Gastrocnemius medialis (tissue), 4 donors: ENCODE measurements around the gene TLL2. TPM values are rescaled to one million over a fixed set of nuclear protein-coding genes. Genes with fewer than 3 reads are reported as not detected.

Experiments used
- ATAC-seq, 2 donors: fragments of 150-250 bp; one replicate each; pipeline ENCODE4 v1.9.1; 2016
- DNase-seq, 2 donors: peaks; one replicate each; pipeline ENCODE4 v3.0.0-alpha.2; 2019
- H3K27ac ChIP-seq, 4 donors: fragments of 200-600 bp; sonication (generic); 1 replicate in 1 of 4; 2 replicates in 3 of 4; pipeline ENCODE4 v1.5.1; 2016 to 2018; ENCODE audit warnings: mild to moderate bottlenecking in 2 of 4, moderate library complexity in 1 of 4
- H3K27me3 ChIP-seq, 3 donors: fragments of 200-600 bp; sonication (generic) in 2 of 3; 1 replicate in 1 of 3; 2 replicates in 2 of 3; pipeline versions ENCODE4 v1.5.1 to v1.6.0; 2016 to 2019; ENCODE audit warnings: mild to moderate bottlenecking in 1 of 3, moderate library complexity in 1 of 3
- H3K36me3 ChIP-seq, 2 donors: fragments of 200-600 bp; sonication (generic) in 1 of 2; one replicate each; pipeline ENCODE4 v1.5.1; 2017 to 2018
- H3K4me1 ChIP-seq, 2 donors: fragments of 200-600 bp; sonication (generic) in 1 of 2; one replicate each; pipeline ENCODE4 v1.5.1; 2016 to 2017; ENCODE audit warnings: mild to moderate bottlenecking in 2 of 2
- H3K4me3 ChIP-seq, 4 donors: fragments of 200-600 bp; sonication (generic) in 3 of 4; 1 replicate in 1 of 4; 2 replicates in 3 of 4; pipeline ENCODE4 v1.5.1; 2016 to 2019; ENCODE audit warnings: mild to moderate bottlenecking in 2 of 4
- H3K9me3 ChIP-seq, 3 donors: fragments of 200-600 bp; sonication (generic) in 2 of 3; 1 replicate in 1 of 3; 2 replicates in 2 of 3; pipeline ENCODE4 v1.5.1; 2016 to 2019
- POLR2A ChIP-seq, 2 donors: fragments of 450-650 bp; IDR thresholded peaks; one replicate each; pipeline ENCODE4 v1.6.1; 2017; ENCODE audit warnings: antibody characterized with exemption in 2 of 2, mild to moderate bottlenecking in 2 of 2, moderate library complexity in 2 of 2
- in situ Hi-C, 4 donors: fragments of 200-750 bp; cut with MboI; loops; one replicate each; pipeline versions ENCODE4 v1.15.0 to v1.8.0; 2017; ENCODE audit warnings: low sequenced_read_pairs in 4 of 4
- intact Hi-C: fragments of 100-400 bp; cut with DNase I; formaldehyde crosslinking; loops from one replicate; pipeline ENCODE4 v1.15.1; 2023; ENCODE audit warnings: low total_unique reads
- total RNA-seq, 4 donors: library from RNA; depleted of rRNA; stranded (reverse); fragments of >200 nt; gene quantifications; one replicate each; pipeline versions ENCODE4 v1.1.0 to v1.2.3, GENCODE V29; 2016
- TF ChIP-seq, protein P1 (sequence below), 5 experiments: fragments of 450-650 bp in 3 of 5; fragments of 200-600 bp in 2 of 5; sonication (generic) in 2 of 5; IDR thresholded peaks in 4 of 5; conservative IDR thresholded peaks in 1 of 5; 1 replicate in 4 of 5; 2 replicates in 1 of 5; pipeline ENCODE4 v1.5.1; 2016 to 2019; ENCODE audit warnings: antibody characterized with exemption in 5 of 5, mild to moderate bottlenecking in 3 of 5, moderate library complexity in 3 of 5

TLL2 gene
- total RNA-seq, 4 donors from 2014 or later: 0.10 to 1.0 (median 0.44) TPM; not detected in 1

DNA sequence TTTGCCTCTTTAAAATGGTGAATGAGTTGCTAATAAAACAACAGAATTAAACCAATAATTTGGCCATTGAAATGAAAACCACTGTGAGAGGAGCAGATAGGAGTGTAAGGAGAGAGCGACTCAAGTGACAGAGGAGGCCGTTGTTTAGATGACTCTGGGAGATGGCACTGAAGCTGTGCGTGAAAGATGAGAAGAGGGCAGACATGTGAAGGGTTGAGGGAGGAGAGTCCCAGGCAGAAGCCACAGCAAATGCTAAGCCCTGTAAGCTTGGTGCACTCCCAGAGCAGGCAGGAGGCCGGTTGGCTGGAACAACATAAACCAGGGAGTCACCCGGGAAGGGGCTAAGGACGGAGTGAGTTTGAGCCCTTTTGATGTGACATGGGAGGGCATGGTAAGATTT lies 154.1 kb downstream of the TLL2 start:
- Histone ChIP-seq H3K27me3 (peaks cover 0 to 5% (median 0%) of the 10 kb centered on the region in 3 donors), H3K9me3 (no peaks in the 10 kb centered on the region), H3K4me1 (no peaks in the 10 kb centered on the region), H3K27ac (no peak overlapping the region), H3K36me3 (no peaks in the 10 kb centered on the region), H3K4me3 (no peak overlapping the region)
- DNase-seq (no peak), ATAC-seq (no peak)
- in situ Hi-C loops: no loop called here
- intact Hi-C loops: no loop called here
- no peak for TF ChIP-seq POLR2A (IDR thresholded peaks at IDR 0.05)
- TF ChIP-seq, protein P1, sequence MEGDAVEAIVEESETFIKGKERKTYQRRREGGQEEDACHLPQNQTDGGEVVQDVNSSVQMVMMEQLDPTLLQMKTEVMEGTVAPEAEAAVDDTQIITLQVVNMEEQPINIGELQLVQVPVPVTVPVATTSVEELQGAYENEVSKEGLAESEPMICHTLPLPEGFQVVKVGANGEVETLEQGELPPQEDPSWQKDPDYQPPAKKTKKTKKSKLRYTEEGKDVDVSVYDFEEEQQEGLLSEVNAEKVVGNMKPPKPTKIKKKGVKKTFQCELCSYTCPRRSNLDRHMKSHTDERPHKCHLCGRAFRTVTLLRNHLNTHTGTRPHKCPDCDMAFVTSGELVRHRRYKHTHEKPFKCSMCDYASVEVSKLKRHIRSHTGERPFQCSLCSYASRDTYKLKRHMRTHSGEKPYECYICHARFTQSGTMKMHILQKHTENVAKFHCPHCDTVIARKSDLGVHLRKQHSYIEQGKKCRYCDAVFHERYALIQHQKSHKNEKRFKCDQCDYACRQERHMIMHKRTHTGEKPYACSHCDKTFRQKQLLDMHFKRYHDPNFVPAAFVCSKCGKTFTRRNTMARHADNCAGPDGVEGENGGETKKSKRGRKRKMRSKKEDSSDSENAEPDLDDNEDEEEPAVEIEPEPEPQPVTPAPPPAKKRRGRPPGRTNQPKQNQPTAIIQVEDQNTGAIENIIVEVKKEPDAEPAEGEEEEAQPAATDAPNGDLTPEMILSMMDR (IDR thresholded peaks at IDR 0.05 in 4 of 5, conservative IDR thresholded peaks at IDR 0.05 in 1 of 5): no peak

DNA sequence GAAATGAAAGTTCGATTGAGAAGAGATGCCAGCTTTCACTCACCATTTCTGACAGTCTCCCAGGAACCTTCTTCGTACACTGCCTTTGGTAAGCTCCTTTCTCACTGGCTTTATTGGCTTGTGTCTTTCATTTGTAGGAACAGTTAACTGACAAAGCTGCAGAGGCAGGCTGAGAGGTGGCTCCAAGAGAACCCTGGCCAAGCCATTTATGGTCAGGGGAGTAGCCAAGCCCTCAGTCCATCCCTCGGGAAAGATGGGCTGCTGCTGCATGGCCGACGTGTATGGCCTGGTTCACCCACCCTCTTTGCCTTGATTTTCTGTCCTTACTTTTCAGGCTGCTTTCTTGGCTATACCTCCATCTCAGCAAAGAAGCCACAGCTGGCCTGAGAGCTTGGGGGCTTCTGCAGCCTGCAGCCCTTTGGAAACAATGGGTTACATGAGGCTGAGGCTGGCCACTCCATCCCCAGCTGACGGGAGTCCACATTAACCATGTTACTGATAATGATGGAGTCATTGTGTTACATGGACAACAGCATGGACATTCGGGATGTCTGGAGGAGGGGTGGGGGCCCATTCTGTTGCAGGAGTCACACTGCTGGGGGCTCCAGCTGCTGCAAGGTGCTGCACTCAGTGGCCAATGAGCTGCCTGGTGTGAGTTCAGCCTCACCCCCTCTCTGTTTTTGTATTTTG lies 154.7 kb downstream of the TLL2 start, which contains the start of gene OPALIN:
Gene OPALIN (minus strand): TSS at position 152 of the 690 bp plus-strand sequence. CDS start 106 bp downstream, at position 46.
- Histone ChIP-seq H3K4me3 (no peak within 1 kb of the TSS), H3K36me3 (no peaks in the 10 kb centered on the region), H3K27me3 (peaks cover 0 to 5% (median 0%) of the 10 kb centered on the region in 3 donors), H3K4me1 (no peaks in the 10 kb centered on the region), H3K27ac (no peak within 1 kb of the TSS), H3K9me3 (no peaks in the 10 kb centered on the region)
- TF ChIP-seq POLR2A (IDR thresholded peaks at IDR 0.05): no peak
- TF ChIP-seq, protein P1 (IDR thresholded peaks at IDR 0.05 in 4 of 5, conservative IDR thresholded peaks at IDR 0.05 in 1 of 5): no peak
- DNase-seq (no peak), ATAC-seq (no peak)
- in situ Hi-C loops: no loop called here
- intact Hi-C loops: no loop called here

DNA sequence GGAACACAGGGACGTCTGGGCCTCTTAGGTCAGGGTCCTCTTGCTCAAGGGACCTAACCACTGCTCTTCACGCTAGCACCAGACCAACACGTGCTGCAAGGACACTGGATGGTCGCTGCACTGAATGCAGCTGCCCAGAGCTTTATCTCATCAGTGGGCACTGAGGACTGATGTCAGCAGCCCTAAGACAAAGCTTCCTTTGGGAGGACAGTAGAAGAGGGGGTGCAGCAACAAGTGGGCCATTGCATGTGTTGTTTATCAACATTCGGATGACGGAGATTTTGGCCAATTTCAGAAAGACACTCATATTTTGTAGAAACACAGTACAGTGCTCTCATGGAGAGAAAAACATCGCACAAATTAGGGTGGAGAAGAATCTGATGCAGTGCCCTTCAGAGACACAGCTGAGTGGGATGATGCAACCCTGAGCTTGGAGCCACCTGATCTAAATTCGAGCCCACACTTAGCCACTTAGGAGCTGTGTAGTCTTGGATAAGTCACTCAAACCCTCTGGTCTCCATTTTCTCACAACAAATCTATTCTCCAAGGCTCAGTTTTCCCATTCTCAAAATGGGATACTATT lies 156.6 kb downstream of the TLL2 start:
- ATAC-seq (no peak), DNase-seq (no peak)
- Histone ChIP-seq H3K4me3 (no peak overlapping the region), H3K27ac (no peak overlapping the region), H3K36me3 (no peaks in the 10 kb centered on the region), H3K27me3 (peaks cover 0 to 9% (median 0%) of the 10 kb centered on the region in 3 donors), H3K9me3 (no peaks in the 10 kb centered on the region), H3K4me1 (no peaks in the 10 kb centered on the region)
- TF ChIP-seq POLR2A (IDR thresholded peaks at IDR 0.05): no peak
- TF ChIP-seq, protein P1 (IDR thresholded peaks at IDR 0.05 in 4 of 5, conservative IDR thresholded peaks at IDR 0.05 in 1 of 5): no peak
- in situ Hi-C loops (no loop called here), intact Hi-C loops (no loop called here)

DNA sequence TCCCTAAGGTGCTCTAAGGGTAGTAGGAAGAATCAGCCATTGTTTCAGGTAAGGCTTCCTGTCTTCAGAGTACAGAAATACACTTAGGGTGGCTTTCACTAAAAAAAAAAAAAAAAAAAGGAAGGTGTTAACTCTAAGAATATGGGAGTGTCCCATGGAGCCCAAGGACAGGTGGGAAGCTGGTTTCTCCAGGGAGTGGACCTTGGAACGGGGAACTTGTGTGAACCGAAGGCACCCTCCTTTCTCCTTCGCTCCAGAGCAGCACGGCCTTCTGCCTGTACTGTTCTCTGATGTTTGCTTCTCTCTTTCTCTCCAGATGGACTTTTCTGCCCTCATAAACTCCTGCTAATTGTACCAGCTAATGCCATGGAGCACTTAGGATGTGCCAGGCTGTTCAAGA lies 161.1 kb downstream of the TLL2 start:
- ATAC-seq (no peak), DNase-seq (no peak)
- Histone ChIP-seq H3K9me3 (no peaks in the 10 kb centered on the region), H3K4me1 (no peaks in the 10 kb centered on the region), H3K27ac (no peak overlapping the region), H3K4me3 (no peak overlapping the region), H3K36me3 (no peaks in the 10 kb centered on the region), H3K27me3 (peaks cover 0 to 9% (median 0%) of the 10 kb centered on the region in 3 donors)
- intact Hi-C loops (no loop called here), in situ Hi-C loops (no loop called here)
- no peak for TF ChIP-seq POLR2A (IDR thresholded peaks at IDR 0.05)
- TF ChIP-seq, protein P1 (IDR thresholded peaks at IDR 0.05 in 4 of 5, conservative IDR thresholded peaks at IDR 0.05 in 1 of 5): no peak
